NCI-H524 (cell line): Measurements from ENCODE around the gene KAZN.
"Not testable (repeated sequence)": the region's sequence is repeated elsewhere in the genome, so short reads cannot be mapped to it uniquely, and the experiment has no call there.

ENCODE experiments used
- DNase-seq, 2 experiments: peaks; one replicate each; lab custom pipeline; 2025; lab: John Stamatoyannopoulos, UW

KAZN gene

DNA sequence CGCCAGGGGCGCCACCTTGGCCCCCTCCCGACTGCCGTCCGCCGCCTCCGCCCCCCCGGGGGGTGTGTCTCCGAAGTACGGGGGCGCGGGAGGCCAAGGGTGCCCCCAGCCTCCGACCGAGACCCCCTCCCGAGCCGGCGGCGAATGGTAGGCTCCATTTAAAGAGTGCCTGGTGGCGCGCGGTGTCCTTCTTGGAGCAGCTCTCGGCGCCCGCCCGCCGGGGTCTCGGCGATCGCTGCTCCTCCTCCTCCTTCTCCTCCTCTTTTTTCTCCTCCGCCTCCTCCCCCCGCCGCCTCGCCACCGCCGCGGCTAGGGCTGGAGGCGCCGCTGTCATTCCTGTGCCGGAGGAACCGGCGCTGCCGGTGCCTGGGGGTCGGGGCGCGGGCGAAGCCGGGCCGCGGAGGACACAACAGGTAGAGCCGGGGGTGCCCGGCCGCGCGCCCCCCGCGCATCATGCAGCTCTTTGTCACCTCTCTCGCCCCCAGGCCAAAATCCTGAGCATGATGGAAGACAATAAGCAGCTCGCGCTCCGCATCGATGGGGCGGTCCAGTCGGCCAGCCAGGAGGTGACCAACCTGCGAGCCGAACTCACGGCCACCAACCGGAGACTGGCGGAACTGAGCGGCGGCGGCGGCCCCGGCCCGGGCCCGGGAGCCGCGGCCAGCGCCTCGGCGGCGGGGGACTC is at the start of gene KAZN:
KAZN (plus strand) TSS at position 188 of the 685 bp plus-strand sequence.
- peak; percentile 20 to 33 for DNase-seq

- no peak for DNase-seq
Measured at GRCh38 chr1:14549897-14550620, 48.4 kb upstream of the KAZN start.

DNA sequence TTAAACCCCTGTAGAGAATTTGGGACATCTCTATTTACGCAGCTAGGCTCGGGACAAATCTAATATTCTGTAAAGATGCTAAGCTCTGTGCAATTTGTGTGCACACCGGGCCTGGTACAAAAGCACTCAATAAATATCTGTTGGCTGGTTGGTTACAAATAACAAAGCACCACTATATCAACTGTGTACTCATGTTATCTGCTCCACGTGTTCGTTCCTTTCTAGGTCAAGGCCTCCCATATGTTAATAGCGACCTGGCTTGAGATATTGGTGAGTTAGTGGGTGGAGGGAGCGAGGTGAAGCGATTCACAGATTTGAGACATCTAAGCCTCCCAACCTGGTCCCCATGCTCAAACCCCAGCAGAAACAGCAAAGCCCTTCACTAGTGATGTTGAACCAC is 47.1 kb upstream of the KAZN start:
- DNase-seq, result no peak

DNA sequence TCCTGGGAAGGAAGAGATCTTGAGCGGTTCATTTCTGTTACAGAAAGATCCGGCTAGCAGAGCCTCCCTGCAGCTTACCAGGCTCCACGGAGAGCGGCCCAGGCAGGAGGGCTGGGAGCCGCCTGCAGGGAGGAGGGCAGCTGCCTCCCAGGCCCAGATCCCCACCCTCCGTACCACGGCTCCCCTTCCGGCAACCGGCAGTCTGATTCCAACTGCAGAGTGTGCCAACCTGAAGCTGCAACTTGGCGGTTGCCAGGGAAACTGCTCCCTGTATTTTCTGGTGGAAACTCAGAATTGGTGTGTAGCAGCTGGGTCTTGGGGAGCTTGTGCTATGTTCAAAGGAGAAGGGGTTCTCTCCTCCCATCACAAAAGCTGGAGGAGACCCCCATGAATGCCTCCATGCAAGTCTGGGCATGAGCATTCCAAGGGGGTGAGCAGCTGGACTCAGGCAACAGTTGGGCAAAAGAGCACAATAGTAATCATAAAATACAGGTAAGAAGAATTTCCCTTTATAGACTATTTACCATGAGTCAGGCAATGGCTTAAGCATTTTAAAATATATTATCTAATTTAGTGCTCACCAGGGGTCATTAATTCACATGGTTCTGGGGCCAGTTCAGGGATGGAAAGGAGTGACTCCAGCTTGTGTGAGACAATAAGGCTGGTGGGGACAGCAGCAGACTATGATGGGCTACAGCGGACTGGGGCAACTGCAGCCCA is 46.1 kb upstream of the KAZN start:
- DNase-seq, result no peak

DNA sequence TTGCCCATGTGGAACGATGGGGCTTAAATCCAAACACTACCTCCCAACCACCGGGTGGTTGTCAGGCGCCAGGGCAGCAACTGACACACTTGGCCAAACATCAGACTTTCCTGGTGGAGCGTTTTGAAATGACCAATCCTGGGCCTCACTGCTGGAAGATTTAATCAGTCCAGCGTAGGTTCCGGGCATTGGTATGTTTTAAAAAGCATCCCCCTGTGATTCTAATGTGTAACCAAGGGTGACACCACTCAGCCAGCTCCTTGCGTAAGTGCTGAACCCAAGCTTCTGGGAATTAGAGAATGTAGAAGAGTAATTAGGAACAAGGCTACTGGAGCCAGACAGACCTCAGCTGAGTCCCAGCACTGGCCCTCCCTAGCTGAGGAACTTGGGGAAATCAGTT is 44.8 kb upstream of the KAZN start:
- DNase-seq, result no peak

DNA sequence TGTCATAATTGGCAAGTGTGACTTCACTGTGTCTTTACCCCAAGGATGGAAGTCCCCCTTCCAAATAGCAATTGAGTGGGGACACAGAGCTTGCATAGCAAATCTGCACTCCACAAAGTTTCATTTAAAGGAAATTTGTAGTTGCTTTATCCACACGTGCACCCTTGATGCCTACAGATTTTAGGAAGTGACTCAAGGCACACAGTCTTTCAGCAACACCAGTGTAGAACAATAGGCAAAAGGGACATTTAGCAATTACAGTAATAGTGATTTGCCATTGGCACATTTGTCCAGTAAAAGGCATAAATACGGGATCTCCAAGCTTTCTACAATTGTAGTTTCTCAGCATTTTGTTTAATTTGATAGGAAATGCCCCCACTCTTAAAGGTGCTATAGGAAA is 43.4 kb upstream of the KAZN start:
- no peak for DNase-seq

DNA sequence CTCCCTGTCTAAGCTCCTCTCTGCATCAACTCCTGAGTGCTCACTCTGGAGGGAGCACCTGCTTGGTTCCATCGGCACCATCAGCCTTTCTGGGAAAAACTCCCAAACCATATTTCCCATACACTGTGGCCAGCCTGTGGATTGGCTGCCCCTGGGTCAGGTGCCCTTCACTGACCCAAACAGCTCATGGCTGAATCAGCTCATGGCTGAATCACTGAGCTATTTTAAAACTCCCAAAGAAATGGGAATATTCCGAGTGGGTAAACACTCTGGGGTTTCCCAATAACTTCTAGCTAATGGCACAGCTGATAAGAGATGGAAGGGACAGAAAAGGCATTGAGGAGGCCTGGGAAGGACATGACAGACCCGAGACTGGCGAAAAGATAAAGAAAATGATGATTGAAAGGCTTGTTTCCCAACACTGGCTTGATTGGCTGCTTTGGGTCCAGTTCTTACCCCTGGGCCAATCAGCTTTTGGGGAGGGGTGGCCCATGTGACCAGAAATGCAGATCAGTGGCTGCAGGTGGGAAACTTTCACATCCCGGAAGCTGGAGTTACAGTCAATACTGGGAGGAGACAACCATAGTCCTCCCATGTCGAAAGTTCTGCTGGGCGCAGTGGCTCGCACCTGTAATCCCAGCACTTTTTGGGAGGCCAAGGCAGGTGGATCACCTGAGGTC is 37.3 kb upstream of the KAZN start:
- no peak for DNase-seq

DNA sequence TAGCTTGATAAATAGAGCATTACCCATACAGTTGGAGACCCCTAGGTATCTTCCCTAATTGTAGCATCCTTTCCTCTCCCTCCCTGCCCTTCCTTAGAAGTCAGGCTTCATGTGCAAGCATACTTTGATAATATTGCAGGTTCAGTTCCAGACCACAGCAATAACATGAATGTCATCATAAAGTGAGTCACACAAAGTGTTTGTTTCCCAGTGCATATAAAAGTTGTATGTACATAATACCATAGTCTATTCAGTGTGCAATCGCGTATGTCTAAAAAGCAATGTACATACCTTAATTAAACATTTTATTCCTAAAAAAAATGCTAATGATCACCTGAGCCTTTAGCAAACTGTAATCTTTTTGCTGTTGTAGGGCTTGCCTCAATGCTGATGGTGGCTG is 33.4 kb upstream of the KAZN start:
- DNase-seq, result no peak

DNA sequence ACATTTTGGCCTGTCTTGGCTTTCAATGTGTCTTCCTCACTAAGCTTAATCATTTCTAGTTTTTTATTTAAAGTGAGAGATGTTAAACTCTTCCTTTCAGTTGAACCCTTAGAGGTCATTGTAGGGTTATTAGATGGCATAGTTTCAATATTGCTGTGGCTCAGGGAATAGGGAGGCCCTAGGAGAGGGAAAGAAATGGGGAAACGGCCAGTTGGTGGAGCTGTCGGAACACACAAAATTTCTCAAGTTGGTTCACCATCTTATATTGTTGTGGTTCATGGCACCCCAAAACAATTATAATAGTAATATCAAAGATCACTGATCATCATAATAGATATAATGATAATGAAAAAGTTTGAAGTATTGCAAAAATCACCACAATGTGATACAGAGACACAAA is 31.4 kb upstream of the KAZN start:
- peak in 1 of 2 experiments; percentile 32 for DNase-seq

GRCh38 chr1:14567903-14568302 is 30.6 kb upstream of the KAZN start:
- no peak for DNase-seq

- DNase-seq, result no peak
Measured at GRCh38 chr1:14568716-14569355, 29.6 kb upstream of the KAZN start.

GRCh38 chr1:14570514-14570913 is 28.0 kb upstream of the KAZN start:
- DNase-seq, result no peak

DNA sequence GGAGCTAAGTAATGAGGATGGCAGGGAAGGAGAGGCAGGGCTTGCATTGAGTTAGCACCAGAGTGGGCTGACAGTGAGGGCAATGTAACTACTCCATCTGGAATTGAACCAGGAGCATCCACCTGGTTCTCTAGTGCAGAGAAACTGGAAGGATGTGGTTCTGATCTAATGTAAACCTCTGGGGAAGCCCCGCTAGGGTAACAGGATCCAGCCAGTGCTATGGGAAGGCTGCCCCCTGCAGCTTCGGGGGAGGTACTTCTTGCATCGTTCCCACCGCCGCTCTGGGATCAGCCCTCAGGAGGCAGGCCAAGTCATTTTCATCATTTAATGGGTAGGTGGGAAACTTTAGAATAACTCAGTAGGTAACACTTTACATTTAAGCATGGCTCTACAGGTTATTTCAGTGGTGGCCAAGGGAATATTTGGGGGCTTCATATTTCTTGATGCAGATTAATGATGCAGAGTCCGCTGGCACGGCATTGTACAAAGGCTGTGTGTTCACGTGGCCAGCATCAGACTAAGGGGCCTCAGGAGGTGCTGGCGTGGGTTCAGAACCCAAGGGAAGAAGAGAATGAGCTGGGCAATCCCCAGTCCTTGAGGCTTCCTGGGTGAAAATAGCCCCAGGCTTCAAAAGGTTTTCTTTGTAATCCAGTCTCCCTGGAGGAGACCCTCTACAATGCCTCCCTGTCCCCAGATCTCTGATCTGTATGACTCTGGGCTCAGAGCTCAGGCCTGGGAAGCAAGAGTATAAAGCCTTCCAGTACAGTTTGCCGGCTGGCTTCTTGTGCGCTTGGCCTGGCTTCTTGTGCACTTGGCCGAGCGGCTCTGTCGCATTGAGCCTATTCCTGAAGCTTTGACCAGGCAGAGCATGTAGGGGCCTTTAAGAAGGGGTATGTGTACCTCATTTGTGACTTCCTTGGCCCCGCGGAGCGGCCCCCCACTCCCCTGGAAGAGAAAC is 26.4 kb upstream of the KAZN start:
- DNase-seq, result peak in 1 of 2 experiments; percentile 3

GRCh38 chr1:14572861-14573260 is 25.6 kb upstream of the KAZN start:
- DNase-seq, result no peak

GRCh38 chr1:14576155-14576554 is 22.3 kb upstream of the KAZN start:
- DNase-seq, result no peak

DNA sequence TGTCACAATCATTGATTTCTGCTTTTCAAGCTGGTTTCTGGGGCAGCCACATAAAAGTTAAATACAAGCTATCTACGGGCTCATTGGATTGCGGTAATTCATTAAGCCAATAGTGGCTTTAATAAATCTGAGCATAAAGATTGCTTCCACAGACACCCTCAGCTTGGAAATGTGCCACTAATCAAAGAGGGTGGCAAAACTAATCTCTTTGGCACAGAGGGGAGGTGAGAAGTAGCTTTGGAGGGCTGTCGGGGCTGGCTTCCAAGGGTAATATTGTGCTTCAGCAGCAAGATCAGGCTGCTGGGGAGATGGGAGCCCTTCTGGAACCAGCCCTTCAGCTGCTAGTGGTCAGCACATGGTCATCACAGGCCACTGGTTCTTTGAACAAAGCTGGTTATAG is 21.2 kb upstream of the KAZN start:
- DNase-seq, result no peak

DNA sequence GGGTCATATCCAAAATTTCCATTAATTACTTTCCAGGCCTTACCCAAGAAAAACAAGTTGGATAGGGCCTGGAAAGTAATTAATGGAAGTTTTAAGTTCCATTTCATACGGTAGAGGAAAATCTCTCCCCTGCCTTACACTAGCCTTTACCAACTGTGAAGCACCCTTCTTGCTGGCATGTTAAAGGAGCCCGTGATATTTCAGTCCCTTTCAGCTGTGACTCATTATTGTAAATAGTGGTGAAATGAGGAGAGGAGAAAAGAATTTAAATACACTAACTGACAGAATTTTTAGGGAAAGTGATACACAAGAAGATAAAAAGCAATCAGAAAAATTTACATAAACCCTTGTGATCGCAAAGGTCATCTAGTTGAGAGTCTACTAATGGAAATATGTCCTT is 20.3 kb upstream of the KAZN start:
- DNase-seq, result no peak

- DNase-seq, result not testable (repeated sequence)
Measured at GRCh38 chr1:14580295-14580694, 18.2 kb upstream of the KAZN start.

DNA sequence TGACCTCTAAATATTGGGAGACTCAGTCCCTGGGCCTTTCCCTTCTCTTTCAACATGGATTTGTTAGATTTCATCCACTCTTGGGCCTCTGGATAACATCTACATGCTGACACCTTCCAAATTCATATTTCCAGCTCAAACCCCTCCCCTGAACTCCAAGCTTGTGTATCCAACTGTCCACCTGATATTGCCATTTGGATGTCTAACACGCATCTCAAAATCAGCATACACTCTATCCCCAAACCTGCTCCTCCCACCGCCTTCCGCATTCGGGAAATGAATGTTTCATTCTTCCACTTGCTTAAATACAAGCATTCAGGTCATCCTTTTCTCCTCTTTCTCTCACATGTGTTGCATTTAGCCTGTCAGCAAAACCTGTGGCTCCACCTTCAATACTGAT is 17.5 kb upstream of the KAZN start:
- DNase-seq, result no peak

DNA sequence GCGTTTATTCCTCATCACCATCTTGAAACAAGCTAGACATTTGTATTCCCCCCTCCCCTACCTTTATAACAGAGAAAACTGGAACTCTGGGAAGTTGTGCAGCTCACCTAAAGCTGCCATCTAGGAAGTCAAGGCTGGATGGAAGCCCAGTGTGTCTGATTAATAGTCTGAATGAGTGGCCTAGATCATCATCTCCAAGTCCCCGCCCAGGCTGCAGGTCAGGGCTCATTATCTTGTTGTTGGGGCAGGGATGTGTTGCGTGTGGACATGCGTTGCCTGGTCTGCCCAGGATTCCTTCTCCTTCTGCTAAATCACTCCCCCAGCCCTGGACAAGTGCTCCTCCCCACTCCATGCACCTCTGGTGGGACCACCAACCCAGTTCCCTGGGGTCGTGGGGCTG is 14.7 kb upstream of the KAZN start:
- DNase-seq, result no peak

DNA sequence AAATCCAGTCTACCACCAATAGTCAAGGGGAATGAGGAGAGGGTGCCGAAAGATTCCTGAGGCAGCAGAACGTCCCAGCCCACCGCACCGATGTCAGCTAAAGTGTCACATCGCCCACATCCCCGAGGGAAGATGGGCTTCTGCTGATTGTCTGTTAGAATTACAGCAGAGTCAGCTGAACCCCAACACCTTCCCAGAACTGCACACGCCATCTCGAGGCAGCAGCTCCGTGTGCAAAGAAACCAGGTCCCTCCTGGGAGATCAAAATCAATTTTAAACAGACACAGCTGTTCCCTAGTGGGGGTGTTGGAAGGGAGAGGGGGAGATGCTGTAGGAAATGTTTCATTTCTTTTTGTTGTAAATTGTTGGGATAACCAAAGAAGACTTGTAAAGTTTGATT is 12.8 kb upstream of the KAZN start:
- no peak for DNase-seq
